OCI-LY1 (cell line): ENCODE results near the gene TMEM87A.

Experiments
- CTCF ChIP-seq: fragments of 200-600 bp; sonication (generic), shearing (Covaris generic); IDR thresholded peaks from 2 replicates; pipeline ENCODE4 v1.5.1; 2017; ENCODE audit warnings: mild to moderate bottlenecking, antibody characterized with exemption, low read length, moderate library complexity, mixed read lengths
- EZH2 ChIP-seq: fragments of 200-600 bp; sonication (generic), shearing (Covaris generic); IDR thresholded peaks from 2 replicates; pipeline ENCODE4 v1.8.0; 2017; ENCODE audit warnings: borderline replicate concordance, mixed run types, mild to moderate bottlenecking, antibody characterized with exemption, low read length, moderate library complexity, mixed read lengths

GRCh38 chr15:42202653-42203052 is 70.6 kb downstream of the TMEM87A start:
- TF ChIP-seq CTCF: no peak
- TF ChIP-seq EZH2: no peak
